HG03521 (cell line): ENCODE results near the gene ALG12.

Experiments used
- ATAC-seq: cut with Tn5 transposase; IDR thresholded peaks from one replicate; pipeline ENCODE4 v1.9.1; 2021; ENCODE audit warnings: mild to moderate bottlenecking, moderate library complexity; ENCODE audit not compliant: unreplicated experiment

ALG12 gene

DNA sequence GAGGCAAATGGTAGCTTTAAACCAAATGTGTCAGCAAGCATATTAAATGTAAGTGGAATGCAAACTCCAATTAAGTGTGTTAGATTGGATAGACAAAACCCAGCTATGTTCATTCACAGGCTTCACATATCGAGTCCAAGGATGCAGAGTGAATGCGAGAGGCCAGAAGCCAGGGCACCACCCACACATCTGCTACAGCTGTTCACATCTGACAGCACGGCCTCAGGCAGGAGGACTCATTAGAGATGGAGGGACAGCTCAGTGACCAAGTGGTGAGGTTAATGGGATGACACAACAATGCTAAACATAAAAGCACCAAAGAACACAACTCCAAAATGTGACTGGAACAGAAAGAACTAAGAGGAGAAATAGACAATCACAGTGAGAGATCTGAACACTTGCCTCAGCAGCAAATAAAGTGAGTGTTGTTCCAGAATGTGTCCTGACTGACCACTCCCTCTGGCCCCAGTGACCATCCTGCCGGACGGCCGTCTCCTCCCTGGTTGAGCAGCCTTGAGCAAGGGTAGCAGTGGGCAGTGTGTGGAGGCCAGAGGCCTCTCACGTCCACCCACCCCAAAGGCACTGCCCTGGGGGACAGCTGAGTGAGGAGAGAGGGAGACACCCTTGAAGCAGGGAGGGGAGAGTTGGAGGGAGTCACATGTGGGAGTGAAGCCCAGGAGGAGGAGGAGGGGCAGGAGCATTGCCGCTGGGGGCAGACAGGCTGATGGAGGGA lies 23.8 kb downstream of the ALG12 start:
- no peak for ATAC-seq

DNA sequence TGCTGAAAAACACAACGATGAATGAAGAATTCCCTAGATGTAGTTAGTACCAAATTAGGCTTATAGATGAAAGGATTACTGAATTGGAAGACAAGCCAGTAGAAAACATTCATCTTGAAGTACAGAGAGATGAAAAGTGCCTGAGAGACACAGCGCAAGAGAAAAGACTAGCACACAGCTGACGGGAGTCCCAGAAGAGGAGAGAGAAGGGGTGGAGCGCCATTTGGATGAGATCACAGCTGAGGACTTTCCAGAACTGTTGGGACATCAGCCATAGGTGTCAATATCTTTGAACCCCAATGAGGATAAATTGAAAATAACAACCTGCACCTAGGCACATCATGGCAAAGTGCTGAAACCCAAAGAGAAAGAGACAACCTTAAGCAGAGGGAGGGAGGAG lies 25.2 kb downstream of the ALG12 start:
- ATAC-seq: no peak

DNA sequence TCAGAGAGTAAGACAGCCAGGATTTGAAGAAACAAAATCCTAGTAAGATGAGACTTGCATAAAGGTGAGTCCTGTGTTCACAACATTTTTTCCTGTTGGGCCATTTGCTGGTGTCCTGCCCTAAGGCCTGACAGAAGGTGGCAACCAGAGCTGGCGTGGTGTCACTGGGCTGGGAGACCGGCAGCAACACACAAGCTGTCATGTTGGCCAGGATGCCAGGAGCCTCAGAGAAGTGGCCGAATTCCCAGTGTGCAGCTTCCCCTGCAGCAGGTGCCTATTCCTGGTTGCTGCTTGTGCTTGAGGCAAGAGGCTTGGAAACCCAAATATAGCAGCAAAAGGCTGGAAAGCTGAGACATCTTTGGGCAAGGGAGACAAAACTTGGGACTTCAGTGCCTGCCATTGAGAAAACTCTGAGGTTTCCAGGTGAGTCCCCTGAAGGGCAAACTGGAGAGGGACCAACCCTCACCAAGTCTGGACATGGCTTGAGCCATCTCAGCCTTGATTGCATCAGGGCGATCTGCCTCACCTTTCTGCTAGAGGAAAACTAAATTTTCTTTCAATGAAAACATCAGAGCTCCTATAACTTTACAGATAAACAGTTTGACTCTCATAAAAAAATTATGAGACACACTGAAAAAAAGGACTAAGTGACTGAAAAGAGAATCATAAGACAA lies 25.9 kb downstream of the ALG12 start:
- ATAC-seq: no peak

DNA sequence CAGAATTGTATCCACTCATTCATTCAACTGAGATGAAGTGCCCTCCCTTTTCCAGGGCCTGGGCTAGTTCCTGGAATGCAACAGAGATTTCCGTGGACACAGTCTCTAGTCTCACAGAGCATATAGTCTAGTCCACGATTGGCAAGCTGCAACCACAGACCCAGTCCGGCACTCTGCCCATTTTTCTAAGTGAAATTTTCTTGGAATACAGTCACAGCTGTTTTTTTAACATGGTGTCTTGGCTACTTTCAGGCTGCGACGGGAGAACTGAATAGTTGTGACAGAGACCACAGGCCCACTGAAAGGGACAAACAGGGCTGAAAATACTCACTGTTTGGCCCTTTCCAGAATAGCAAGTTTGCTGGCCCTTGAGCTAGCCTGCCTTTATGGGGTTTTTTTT lies 29.2 kb downstream of the ALG12 start:
- ATAC-seq: no peak

DNA sequence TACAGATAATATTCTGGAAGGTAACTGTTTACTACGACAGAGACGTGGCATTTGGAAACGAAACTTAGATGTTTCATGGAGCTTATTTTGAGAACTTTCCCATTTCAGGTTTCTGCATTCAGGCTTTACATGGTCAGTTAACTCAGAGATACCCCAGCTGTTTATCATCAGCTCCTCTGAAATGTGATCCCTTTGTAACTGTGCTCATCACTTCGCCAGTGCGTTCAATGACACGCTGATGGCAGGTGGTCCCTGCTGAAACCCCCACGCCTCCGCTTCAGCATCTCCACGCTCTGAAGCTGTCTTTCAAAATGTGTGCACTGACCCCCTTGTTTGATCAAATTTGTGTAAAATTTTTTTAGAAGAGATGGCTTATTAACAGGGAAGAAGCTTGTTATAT lies 30.5 kb downstream of the ALG12 start:
- no peak for ATAC-seq

DNA sequence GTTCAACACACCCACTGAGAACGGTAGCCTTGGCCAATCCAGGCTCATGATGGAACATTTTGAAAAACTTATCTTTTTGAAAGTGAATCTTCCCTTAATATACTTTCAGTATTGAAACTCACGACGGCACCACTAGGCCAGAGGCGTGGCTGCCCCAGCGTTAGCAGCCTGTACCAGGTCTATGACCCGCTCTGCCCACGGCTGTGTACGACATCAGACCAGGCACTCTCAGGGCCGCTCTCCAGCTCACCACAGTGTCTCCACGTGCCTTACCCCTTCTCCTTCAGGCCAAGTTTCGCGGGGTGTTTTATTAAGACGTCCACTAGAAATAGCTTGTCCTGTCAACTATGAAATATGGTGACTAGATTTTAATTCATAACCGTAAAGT lies 31.2 kb downstream of the ALG12 start:
- ATAC-seq: no peak

DNA sequence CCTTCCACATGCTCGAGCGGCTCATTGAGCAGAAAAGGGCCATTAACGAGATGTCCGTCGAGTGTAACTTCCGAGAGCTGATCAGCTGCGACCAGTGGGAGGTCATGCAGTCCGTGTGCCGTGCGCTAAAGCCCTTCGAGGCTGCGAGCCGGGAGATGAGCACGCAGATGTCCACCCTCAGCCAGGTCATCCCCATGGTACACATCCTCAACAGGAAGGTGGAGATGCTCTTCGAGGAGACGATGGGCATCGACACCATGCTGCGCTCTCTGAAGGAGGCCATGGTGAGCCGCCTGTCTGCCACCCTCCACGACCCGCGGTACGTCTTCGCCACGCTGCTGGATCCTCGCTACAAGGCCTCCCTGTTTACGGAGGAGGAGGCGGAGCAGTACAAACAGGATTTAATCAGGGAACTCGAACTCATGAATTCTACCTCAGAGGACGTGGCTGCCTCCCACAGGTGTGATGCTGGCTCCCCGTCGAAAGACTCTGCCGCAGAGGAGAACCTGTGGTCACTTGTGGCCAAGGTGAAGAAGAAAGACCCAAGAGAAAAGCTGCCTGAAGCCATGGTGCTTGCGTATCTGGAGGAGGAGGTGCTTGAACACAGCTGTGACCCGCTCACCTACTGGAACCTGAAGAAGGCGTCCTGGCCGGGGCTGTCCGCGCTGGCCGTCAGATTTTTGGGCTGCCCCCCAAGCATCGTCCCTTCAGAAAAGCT lies 31.7 kb downstream of the ALG12 start:
- ATAC-seq: no peak

DNA sequence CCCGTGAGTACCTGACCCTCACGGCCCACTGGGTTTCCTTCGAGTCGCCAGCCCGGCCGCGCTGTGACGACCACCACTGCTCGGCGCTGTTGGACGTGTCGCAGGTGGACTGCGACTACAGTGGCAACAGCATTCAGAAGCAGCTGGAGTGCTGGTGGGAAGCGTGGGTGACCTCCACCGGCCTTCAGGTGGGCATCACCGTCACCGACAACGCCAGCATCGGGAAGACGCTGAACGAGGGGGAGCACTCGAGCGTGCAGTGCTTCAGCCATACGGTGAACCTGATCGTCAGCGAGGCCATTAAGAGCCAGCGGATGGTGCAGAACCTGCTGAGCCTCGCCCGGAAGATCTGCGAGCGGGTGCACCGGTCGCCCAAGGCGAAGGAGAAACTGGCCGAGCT lies 32.4 kb downstream of the ALG12 start:
- no peak for ATAC-seq

DNA sequence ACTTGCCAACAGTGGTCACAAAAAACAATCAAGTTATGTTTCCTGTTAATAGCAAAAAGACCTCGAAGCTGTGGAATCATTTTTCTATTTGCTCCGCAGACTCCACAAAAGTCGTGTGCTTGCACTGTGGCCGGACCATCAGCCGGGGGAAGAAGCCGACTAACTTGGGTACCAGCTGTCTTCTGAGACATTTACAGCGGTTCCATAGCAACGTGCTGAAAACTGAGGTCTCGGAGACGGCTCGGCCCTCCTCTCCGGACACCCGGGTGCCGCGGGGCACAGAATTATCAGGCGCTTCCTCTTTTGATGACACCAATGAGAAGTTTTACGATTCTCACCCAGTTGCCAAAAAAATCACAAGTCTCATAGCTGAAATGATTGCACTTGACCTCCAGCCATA lies 33.0 kb downstream of the ALG12 start:
- no peak for ATAC-seq

DNA sequence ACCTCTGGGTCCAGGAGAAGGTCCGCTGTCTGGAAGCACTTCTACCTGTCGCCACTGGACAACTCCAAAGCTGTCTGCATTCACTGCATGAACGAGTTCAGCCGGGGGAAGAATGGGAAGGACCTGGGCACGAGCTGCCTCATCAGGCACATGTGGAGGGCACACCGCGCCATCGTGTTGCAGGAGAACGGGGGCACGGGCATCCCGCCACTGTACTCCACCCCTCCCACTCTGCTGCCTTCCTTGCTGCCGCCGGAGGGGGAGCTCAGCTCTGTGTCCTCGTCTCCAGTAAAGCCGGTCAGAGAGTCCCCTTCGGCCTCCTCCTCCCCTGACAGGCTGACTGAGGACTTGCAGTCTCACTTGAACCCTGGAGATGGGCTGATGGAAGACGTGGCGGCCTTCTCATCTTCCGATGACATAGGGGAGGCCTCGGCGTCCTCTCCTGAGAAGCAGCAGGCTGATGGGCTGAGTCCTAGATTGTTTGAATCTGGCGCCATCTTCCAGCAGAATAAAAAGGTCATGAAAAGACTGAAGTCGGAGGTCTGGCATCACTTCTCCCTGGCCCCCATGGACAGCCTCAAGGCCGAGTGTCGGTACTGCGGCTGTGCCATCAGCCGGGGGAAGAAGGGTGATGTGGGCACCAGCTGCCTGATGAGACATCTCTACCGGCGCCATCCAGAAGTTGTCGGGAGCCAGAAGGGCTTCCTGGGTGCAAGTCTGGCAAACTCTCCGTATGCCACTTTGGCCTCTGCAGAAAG lies 33.6 kb downstream of the ALG12 start:
- no peak for ATAC-seq

DNA sequence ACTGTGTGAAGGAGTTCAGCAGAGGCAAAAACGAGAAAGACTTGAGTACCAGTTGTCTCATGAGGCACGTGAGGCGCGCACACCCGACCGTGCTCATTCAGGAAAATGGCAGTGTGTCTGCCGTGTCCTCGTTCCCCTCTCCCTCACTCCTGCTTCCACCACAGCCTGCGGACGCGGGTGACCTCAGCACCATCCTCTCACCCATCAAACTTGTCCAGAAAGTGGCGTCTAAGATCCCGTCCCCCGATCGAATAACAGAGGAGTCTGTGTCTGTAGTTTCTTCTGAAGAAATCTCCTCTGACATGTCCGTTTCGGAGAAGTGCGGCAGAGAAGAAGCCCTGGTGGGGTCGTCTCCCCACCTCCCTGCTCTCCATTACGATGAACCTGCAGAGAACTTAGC lies 34.2 kb downstream of the ALG12 start:
- ATAC-seq: no peak

DNA sequence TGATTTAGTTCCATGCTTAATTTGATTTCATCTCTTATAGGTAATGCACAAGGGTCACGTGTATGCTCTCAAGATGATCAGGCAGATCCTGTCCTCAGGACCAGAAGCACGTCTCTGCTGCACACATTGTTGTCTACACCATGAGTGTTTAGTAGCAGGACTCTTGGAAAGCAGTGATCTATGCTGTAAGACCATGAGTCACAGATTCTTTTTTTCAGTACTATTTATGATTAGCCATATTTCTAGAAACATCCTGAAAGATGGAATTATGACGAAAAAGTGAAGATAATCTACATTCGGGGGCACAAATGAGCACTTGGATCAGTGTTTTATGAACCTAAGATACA lies 35.0 kb downstream of the ALG12 start:
- ATAC-seq: no peak

DNA sequence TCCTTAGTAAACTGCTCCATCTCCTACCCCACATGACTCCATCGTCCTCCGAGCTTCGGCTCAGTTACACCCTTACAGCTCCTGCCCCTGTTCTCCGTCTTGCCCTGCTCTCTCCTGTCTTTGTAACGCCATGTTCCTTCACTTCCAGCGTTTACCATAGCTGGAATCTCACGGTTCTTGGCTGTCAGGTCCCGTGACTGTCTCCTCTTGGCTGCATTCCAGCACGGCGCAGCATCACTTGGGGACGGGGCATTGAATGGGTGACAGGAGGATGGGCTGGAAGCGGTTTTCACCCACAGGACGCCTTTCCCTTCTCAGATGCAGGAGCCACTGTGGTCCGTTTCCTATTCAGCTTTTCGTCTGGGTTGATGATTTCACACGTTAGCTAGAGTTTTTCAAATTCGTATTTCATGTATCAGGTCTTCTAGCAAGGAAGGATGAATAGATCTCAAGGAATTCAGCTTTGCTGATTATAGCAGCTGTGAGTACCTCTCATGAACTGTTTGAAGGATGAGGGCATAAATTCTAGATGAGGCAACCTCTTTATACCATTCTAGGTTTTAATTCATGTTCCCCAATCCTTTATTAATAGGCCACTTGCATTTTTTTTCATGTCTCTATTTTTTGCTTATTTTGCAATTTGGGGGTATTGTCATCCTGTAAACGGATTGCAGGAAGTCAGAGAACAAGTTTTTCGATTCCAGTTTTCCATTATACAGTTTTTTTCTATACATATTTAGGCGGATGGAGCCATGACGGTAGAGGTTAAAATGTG lies 35.5 kb downstream of the ALG12 start:
- ATAC-seq: no peak

DNA sequence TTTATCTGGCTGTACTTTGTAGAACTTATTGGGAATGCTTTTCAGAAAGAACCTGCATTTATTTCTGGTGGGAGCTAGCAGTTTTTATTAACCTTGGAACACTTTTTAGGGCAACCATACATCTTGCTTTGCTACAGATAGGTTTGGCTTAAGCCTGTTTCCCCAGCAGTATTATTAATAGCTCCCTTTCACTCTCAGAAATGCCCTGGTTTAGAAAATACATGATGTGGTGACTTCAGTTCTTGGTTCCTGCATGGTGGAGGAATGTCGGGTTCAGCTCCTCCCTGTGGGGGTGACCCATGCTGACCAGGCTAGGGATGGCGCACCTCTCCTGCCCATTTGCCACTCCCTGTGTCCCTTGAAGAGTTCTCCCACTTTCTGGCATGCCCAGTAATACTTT lies 36.4 kb downstream of the ALG12 start:
- ATAC-seq: no peak

DNA sequence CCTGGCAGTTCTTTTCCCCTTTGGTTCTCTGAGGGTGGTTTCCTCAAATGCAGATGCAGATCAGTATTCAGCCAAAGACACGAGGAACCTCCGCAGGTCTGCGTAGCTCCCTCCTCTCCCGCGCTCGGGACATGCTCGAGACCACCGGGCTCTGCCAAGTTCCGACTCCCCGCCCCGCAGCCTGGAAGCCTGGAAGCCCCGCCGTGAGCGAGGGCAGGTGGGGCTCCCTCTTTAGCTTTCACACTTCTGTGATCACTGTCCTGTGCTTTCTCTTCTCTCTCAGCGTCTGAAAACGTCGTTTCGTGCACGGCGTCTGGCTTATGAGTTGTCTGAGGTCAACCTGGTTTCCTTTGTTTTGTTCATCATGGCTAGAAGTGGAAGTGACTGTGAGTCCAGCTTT lies 38.0 kb downstream of the ALG12 start:
- ATAC-seq: no peak

DNA sequence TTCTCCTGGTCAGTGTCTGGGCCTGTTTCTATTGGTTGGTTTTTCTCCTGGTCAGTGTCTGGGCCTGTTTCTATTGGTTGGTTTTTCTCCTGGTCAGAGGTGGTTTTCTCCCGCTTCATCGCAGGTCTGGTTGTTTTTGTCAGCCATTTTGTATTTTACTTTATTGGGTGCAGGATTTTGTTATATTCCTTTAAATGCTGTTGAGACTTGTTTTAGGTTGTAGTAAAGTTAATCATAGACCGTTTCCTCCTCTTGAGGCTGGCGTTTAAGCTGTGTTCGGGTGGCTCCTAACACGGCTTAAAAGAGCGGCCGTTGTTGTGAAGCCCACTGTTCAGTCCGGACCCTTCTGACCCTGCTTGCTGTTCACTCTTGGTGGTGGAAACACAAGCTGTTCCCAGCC lies 38.4 kb downstream of the ALG12 start:
- ATAC-seq: no peak

DNA sequence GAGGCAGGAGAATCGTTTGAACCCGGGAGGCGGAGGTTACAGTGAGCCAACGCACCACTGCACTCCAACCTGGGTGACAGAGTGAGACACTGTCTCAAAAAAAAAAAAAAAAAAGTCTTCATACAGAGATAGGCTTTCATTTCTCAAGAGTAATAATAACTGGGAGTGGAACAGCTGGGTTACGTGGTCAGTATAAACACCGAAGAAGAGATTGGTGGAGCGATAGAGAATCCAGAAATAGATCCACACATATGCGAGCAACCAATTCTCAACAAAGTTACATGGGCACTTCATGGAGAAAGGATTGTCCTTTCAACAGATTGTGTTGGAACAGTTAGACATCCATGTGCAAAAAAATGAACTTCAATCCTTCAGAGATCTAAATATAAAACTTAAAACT lies 40.0 kb downstream of the ALG12 start:
- ATAC-seq: no peak

DNA sequence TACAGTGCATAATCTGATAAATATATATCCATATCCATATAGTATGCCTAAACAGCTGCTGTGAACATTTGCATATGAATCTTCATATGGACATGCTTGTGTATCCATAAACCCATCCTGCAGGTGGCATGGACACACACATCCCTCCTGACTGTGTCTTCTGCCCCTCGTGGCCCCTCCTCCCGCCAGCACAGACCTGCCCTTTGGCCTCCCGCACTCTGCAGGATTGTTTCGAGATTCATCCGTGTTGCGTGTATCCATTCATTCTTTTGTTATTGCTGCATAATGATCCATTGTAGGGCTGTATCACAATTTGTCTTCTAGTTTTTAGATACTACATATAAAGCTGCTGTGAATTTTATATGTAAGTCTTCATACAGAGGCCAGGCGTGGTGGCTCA lies 40.6 kb downstream of the ALG12 start:
- ATAC-seq: no peak

DNA sequence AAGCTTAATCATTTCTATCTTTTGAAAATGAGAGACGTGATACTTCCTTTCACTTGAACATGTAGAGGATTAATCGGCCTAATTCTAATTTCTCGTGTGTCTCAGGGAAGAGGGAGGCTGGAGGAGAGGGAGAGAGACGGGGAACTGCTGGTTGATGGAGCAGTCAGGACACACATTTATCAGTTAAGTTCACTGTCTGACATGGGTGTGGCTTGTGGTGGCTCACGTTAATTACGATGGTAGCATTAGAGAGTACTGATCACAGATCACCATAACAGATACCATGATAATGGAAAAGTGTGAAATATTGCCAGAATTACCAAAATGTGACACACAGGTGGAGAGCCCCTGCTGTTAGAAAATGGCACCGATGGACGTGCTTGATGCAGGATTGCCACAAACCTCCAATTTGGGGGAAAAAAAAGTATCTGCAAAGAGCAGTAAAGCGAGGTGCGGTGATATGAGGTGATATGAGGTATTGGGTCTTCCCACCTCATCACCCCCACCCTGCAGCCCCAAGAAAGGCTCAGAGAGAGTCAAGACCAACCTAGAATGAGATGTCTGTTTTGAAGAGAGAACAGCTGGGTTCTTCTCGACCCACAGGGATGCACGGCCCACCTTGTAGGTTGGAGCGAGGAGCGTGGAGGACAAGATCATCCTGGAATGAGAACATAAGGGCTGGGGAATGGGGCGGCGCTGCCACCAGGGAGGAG lies 44.9 kb downstream of the ALG12 start:
- ATAC-seq: no peak

DNA sequence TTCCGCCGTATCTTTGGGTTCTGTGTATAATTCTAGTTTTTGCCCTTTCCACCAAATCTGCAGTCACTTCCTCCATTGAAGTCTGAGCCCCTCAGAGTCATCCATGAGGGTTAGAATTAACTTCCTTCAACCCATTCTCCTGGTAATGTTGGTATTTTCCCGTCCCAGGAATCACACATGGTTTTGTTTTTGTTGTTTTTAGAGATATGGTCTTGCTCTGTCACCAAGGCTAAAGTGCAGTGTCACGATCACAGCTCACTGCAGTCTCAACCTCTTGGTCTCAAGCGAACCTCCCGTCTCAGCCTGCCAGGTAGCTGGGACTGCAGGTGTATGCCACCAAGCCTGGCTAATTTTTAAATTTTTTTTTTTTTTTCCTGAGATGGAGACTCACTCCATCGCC lies 45.9 kb downstream of the ALG12 start:
- no peak for ATAC-seq
